NCI-H526 (cell line): ENCODE results near the gene NAV2.

Experiments
- DNase-seq, 2 experiments: peaks; one replicate each; lab custom pipeline; 2025; lab: John Stamatoyannopoulos, UW

Gene NAV2

GRCh38 chr11:19805827-19806226 is 93.2 kb downstream of the NAV2 start:
- no peak for DNase-seq

GRCh38 chr11:19806251-19806650 is 93.6 kb downstream of the NAV2 start:
- no peak for DNase-seq

GRCh38 chr11:19808076-19808911 is 95.7 kb downstream of the NAV2 start:
- no peak for DNase-seq

GRCh38 chr11:19810852-19811251 is 98.2 kb downstream of the NAV2 start:
- DNase-seq, result peak in 1 of 2 experiments; percentile 28

GRCh38 chr11:19811380-19811779 is 98.7 kb downstream of the NAV2 start:
- no peak for DNase-seq

GRCh38 chr11:19812096-19812495 is 99.5 kb downstream of the NAV2 start:
- DNase-seq, result no peak

- no peak for DNase-seq
Observed at GRCh38 chr11:19812710-19813109, 100.1 kb downstream of the NAV2 start.

- no peak for DNase-seq
Observed at GRCh38 chr11:19813158-19813879, 100.7 kb downstream of the NAV2 start.

GRCh38 chr11:19814421-19814820 is 101.8 kb downstream of the NAV2 start:
- DNase-seq, result peak in 1 of 2 experiments; percentile 53

- DNase-seq, result no peak
Observed at GRCh38 chr11:19816040-19816439, 103.4 kb downstream of the NAV2 start.

- DNase-seq, result peak; percentile 88 to 89
Observed at GRCh38 chr11:19816817-19817216, 104.2 kb downstream of the NAV2 start.

GRCh38 chr11:19817265-19817851 is 104.7 kb downstream of the NAV2 start:
- DNase-seq, result peak; percentile 55 to 89

GRCh38 chr11:19817870-19818269 is 105.2 kb downstream of the NAV2 start:
- DNase-seq, result peak; percentile 94 to 96

GRCh38 chr11:19818619-19819018 is 106.0 kb downstream of the NAV2 start:
- DNase-seq, result no peak

GRCh38 chr11:19819148-19819547 is 106.5 kb downstream of the NAV2 start:
- no peak for DNase-seq

- DNase-seq, result no peak
Observed at GRCh38 chr11:19820100-19820499, 107.5 kb downstream of the NAV2 start.

- peak in 1 of 2 experiments; percentile 44 for DNase-seq
Observed at GRCh38 chr11:19821412-19821875, 108.8 kb downstream of the NAV2 start.

- DNase-seq, result no peak
Observed at GRCh38 chr11:19821993-19822392, 109.4 kb downstream of the NAV2 start.

GRCh38 chr11:19822531-19822930 is 109.9 kb downstream of the NAV2 start:
- DNase-seq, result no peak

GRCh38 chr11:19826606-19827005 is 114.0 kb downstream of the NAV2 start:
- no peak for DNase-seq

GRCh38 chr11:19827399-19828135 is 114.9 kb downstream of the NAV2 start:
- no peak for DNase-seq
